GM21529 (cell line): Measurements from ENCODE around the gene ZC3HAV1.
"Not testable (repeated sequence)": the region's sequence is repeated elsewhere in the genome, so short reads cannot be mapped to it uniquely, and the experiment has no call there.

Experiments
- ATAC-seq: cut with Tn5 transposase; IDR thresholded peaks from one replicate; pipeline ENCODE4 v1.9.1; 2021; ENCODE audit not compliant: unreplicated experiment

The ZC3HAV1 gene

DNA sequence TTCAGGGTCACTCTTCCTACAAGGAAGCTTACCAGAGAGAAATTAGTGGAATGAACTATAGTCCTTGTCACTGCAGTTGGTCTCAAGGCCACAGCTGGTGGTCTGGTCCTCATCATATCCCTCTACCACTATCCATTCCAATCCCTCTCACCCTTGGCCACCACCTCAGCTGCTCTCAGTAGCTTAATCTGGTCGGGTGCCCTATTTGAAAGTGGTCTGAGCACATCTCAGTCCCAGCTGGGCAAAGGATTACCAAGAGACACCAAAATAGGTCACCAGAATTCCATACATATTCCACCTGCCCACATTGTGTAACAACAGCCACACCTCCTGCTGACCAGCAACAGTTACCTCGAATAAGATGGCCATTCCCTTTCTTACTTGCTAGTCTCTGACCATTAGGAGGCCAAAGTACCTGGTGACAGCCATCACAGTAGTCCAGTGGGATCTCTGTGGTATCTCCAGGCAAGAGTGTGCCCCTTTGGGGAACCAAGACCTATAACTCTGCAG lies 3.3 kb upstream of the ZC3HAV1 start:
- no peak for ATAC-seq

DNA sequence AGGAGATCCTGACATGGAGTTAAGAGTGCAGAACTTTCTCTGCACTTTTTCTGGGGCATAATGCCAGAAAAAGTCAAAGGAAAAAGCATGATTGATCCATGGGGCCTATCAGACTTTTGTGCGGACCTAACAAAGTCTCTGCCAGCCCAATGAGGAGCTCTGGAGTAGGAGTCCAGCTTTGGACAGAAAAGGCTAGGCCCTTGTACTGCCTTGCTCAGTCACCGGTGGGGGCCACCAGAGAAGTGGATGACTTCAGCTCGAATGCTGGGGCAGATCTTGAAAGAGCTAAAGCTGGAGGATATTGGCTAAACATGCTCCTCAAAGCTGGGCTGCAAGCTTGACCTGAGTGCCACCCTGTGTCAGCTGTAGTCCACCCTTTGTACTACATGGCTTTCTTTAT lies 2.8 kb upstream of the ZC3HAV1 start:
- ATAC-seq = no peak

DNA sequence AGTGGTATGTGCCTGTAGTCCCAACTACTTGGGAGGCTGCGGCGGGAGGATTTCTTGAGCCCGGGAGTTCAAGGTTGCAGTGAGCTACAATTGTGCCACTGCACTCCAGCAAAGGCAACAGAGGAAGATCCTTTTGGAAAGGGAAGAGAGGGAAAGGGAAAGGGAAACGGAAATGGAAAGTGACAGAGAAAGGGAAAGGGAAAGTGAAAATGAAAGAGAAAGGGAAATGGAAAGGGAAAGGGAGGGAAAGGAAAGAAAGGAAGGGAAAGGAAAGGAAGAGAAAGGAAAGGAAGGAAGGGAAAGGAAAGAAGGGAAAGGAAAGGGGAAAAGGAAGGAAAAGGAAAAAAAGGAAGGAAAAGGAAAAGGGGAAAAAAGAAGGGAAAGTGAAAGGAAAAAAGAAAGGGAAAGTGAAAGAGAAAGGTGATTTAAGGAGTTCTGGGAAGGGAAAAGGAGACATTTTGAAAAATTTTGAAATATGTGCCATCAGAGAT lies 2.3 kb upstream of the ZC3HAV1 start:
- no peak for ATAC-seq

DNA sequence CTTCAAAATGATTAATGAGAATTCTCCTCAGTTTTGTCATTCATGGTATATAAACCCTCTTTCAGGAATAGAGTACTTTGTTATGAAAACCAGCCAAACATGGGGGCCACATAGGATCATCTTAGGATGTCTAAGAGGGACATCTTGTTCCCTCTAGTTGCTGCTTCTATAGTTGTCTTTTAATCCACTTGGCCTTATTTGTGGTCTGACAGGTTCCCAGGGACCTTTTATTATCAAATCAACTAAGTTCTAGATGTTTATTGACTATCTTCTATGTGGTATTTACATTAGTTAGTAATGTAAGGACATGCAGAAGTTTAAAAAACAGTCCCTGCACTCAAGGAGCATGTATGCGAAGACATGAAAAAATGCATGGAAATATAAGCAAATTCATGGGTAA lies 1.6 kb upstream of the ZC3HAV1 start:
- ATAC-seq = no peak

DNA sequence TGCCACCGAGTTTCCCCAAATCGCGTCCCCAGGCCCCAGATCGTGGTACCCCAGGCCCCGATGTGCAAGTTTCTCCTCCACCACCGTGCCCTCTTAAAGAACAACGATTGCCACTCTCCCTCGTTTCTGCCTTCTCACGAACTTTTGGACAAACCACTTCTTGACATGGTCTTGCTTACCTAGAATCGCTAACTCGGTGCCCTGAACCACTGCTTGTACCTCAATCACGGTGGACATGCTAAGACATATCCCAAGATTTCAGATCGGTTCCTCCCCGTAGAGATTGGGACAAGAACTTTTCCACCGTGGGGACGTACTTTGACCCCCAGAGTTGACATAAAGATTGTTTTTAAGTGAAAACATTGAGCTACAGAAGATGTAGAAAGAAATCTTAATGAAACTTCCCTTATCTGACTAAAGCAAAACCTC lies 477 bp upstream of the ZC3HAV1 start:
- ATAC-seq = no peak

DNA sequence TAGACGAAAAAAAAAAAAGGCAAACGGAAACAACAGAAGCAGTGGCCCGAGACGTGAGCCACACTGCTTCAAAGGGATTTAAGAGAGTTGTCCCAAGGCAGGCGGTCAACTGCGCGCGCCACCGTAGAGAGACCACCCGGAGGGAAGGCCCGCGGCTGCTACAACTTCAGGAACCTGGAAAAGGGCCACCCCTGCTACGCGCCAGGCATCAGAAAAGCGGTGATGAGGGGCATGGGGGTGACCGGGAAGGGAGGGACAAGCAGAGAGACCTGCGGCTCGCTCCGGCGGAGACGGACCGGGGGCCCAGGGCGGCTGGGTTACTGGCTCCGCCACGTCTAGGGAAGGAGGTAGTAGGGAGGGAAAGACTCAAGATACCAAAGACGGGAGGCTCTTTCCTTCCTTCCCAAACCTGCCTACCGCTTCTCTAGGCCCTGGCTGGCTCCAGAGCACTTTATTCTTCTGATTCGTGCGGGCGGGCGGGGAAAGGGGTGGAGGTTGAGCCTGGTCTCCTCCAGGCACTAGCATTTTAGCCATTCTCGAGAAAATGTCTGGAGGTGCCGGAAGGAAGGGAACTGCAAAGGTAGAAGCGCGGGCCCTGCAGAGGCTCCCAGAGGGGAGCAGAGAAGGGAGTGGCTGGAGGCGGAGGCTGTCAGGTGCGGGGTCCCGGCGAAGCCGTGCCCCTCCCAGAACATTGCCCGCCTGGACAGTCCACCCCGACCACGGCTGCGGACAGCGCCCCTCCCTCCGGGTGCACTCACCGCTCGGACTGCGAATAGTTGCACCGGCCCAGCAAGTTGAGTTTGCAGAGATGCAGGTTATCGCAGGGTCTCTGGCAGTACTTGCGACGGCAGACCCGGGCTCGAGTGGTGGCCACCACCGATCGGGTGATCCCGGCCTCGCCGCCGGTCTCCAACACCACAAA lies 993 bp downstream of the ZC3HAV1 start:
- peak; percentile 6 for ATAC-seq

DNA sequence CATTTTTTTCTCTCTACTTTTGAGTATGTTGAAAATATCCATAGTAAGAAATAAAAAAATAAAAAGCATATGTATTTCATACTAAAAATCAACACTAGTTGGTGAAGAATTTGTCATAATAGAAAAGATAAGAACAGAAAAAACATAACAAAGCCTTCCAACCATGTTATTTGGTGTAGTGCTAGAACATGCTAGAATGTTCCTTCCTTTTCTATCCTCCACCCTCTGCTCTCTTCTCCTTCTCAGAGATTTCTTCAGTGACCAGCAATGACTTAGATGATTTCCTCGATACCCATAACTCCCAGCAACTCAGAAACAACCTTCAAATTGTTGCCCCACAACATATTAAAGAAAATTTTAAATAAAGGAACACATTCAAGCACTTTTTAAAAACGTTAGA lies 2.6 kb downstream of the ZC3HAV1 start:
- ATAC-seq = no peak

DNA sequence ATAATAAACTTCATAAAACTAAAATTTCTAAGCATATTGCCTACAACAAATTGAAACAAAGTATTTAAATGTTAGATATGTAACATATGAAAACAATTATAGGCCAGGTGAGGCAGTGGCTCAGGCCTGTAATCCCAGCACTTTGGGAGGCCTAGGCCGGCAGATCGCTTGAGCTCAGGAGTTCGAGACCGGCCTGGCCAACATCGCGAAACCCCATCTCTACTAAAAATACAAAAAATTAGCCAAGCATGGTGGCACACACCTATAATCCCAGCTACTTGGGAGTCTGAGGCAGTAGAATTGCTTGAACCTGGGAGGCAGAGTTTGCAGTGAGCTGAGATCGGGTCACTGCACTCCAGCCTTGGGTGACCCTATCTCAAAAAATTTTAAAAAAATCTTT lies 3.3 kb downstream of the ZC3HAV1 start:
- ATAC-seq = not testable (repeated sequence)

DNA sequence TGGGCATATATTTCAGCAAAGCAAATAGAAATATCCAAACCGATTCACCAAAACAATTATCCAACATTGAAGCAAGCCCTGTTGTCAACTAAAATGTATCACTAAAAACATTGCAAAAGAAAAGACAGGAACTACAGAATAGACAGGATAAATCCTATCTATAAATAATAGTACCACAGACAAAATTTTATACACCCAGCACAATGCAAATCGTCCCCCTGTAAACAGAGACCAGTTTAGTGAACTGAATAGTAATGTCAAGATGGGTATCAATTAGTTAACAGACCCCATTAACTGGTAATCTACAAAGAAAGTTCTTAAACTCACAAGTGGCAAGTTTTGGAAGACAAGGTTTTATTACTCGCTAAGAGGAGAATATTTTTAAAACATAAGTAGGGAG lies 4.0 kb downstream of the ZC3HAV1 start:
- ATAC-seq = no peak

DNA sequence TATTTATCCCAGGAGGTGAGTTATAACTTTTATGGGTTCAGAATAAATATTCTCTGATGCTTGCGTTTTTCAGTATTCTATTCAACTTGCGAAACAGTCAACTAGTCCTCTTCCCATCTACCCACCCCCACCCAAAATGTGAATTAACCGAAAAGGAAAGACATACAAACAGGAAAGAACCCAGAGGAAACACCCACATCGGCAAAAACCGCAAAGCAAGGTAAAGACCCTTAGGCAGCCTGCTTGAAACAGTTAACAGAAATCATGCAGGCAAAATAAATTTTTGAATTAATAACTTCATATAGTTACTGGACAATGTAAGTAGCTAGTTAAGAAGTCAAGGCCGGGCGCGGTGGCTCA lies 5.4 kb downstream of the ZC3HAV1 start:
- ATAC-seq = peak; percentile 23

DNA sequence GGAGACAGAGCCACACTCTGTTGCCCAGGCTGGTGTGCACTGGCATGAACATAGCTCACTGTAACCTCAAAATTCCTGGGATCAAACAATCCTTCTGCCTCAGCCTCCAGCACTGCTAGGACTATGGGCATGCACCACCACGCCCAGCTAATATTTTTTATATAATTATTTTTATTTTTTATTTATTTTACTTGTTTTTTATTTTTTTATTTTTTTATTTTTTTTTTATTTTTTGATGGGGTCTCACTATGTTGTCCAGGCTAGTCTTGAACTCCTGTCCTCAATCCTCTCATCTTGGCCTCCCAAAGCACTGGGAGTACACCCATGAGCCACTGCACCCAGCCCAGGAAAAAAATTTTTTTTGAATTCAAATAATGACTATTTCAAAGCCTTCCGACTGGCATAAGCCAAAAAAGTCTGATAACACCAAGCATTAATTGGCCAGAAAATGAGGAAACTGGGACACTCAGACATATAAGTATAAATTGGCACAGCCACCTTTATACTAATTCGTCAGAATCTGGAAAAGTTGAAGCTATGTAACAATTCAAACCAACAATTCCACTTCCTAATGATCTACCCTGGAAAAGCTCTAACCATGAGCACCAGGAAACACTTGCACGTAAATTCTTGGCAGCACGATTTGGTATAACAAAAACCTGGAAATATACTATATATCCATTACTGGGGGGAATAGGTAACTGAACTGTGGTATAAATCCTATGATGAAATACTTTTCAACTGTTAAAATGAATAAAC lies 6.3 kb downstream of the ZC3HAV1 start:
- no peak for ATAC-seq

DNA sequence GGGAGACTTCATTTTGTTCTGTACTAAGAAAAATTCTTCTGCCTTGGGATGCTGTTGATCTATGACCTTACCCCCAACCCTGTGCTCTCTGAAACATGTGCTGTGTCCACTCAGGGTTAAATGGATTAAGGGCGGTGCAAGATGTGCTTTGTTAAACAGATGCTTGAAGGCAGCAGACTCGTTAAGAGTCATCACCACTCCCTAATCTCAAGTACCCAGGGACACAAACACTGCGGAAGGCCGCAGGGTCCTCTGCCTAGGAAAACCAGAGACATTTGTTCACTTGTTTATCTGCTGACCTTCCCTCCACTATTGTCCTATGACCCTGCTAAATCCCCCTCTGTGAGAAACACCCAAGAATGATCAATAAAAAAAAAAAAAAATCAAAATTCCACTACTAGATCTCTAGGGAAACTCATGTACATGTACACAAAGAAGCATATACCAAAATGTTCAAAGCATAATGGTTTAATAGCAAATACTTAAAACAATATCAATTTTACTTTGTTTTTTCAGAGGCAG lies 7.8 kb downstream of the ZC3HAV1 start:
- not testable (repeated sequence) for ATAC-seq

DNA sequence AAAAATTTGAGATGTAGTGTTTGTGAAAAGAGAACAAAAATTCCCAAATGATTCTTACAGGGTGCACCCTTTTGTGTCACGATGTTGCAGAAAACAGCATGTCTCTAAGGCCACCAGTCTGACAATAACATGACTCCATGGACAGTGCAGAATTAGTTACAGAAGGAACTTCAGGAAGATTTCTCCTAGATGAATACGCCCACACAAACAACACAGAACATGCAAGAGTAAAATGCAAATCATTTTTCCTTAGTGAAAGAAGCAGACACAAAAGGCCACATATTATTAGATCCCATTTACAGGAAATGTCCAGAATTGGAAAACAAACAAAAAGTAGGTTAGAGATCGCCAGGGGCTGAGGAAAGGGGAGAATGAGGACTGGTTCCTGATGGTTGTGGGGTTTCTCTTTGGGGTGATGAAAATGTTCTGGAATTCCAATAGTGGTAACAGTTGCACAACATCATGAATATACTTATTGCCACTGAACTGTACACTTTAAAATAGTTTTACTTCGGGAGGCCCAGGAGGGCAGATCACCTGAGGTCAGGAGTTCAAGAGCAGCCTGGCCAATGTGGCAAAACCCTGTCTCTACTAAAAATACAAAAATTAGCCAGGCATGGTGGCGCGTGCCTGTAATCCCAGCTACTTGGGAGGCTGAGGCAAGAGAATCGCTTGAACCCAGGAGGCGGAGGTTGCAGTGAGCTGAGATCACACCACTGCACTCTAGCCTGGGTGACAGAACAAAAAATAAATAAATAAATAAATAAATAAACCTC lies 10.2 kb downstream of the ZC3HAV1 start:
- no peak for ATAC-seq

DNA sequence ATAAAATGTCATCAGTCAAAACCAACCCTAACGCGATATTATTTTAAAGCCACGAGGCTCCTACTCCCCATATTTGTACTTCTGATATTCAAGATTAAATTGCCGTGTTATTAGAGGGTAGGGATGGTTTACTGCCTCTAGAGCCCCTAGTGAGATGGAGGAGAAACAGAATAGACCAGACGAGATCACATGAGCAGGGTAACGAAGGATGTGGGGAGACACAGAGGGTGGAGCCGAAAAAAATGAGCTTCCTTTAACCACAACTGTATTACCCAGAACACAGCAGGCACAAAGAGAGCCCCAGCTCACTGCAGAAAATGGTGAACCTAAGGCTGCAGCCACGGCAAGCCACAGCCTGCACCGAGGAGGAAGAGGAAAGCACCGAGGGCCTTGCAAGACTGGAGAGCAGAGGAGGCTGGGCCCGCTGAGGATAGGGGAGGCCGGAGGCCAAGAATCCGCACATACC lies 14.3 kb downstream of the ZC3HAV1 start:
- ATAC-seq = peak; percentile 100

DNA sequence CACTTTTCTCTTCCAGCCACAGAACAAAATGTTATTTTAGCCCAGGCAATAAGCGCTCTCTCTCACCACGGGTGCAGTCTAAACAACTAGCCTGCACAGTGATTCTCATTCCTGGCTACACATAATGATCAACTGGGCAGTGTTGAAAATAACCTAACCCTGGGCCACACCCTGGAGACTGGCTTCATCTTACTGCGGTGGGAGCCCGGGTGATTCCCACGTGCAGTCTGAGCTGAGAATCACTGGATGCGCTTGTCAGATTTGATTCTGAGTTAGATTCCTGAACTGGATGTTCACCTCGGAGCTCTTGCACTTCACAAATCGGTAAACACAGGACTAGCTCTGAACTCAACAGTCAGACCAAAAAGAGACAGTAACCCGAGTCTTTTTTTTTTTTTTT lies 14.9 kb downstream of the ZC3HAV1 start:
- ATAC-seq = no peak

DNA sequence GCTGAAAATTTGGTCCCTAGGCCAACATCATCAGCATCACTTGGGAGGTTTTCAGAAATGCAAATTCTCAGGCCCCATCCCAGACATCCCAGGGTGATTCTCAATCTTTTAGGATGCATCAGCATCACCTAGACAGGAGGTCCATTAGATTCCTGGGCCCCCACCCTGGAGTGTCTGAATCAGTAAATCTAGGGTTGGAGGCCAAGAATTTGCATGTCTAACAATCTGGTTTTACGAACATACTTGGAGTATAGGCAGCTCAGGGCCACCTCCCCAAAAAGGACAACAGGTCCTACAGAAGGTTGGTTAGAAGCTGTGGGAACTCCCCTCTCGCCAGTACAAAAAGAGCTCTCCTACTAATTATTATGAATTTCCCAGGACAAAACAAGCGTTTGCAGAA lies 15.5 kb downstream of the ZC3HAV1 start:
- ATAC-seq = no peak

DNA sequence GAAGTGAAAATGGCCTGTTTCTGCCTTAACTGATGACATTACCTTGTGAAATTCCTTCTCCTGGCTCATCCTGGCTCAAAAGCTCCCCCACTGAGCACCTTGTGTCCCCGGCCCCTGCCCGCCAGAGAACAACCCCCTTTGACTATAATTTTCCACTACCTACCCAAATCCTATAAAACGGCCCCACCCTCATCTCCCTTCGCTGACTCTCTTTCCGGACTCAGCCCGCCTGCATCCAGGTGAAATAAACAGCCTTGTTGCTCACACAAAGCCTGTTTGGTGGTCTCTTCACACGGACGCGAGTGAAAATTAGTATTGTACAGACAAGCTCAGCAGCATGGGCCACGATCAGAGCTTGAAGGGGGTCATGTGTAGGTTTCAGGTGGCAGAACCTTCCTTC lies 16.0 kb downstream of the ZC3HAV1 start:
- not testable (repeated sequence) for ATAC-seq

DNA sequence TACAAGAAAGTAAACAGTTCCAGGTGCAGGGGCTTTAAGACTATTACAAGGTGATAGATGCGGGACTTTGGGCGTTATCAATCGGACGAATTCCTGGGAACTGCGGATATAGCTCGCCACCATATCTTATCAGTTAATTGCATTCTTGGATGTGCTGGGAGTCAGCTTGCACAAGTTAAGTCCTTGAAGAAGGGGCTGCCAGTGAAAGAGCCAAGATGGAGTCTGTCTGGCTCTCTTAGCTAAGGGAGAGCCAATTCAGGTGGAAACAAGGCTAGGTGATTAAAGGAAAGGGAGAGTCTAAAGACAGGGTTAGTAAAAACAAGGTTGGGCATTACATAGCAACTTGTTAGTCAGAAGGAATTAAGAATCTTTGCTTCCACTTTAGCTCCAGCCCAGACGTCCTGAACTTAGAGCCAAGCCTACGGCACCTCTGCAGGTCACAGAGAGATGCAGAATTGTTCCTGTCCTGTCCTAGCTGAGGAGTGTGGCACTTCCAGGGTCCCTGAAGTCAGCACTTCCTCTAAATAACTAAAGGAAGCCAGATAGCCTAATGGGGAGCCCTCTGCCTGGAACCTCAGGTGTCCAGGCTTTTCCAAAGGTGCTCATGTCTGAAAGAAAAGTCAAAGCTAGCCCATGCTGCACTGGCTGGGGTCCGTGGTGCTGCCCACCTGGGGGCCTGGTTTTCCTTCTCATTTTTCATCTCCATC lies 17.3 kb downstream of the ZC3HAV1 start:
- no peak for ATAC-seq

DNA sequence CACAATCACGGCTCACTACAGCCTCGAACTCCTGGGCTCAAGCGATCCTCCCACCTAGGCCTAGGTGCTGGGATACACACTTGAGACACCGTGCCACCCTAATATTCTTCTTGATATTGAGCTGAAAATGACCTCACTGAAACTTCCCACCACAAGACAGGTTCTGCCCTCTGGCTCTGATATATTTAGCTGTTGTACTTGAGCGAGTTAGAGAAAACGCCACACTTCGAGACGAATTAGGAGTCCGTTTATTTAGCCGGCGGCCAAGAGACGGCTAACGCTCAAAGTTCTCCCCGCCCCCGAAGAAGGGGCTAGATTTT lies 17.9 kb downstream of the ZC3HAV1 start:
- ATAC-seq = no peak

DNA sequence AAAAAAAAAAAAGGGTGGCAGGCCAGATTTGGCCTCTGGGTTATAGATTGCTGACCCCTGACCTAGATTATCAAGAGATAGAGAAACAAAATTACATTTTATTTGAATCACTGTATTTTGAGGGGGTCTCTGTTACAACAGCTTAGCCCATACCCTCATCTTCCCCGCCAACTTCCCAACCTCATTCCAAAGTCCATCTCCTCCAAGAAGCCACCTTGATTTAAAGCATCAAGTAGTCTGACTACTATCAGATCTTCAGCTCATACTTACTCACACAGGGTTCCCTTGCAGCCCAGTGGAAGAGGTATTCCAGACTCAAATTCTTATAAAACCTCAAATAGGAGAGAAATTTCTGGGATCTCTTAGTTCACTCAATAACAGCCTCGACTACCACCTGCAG lies 20.4 kb downstream of the ZC3HAV1 start:
- ATAC-seq = no peak
